Urinary bladder (tissue), 4 donors: ENCODE measurements around the gene WNT2B. TPM values are rescaled to one million over a fixed set of nuclear protein-coding genes. Genes with fewer than 3 reads are reported as not detected.

Experiments used
- DNase-seq: peaks from one replicate; pipeline ENCODE4 v3.0.0-alpha.2; 2015; ENCODE audit errors: extremely low spot score
- H3K27ac ChIP-seq: one replicate; pipeline ENCODE4 v1.5.1; 2013; ENCODE audit warnings: low read depth, mild to moderate bottlenecking, moderate library complexity
- H3K36me3 ChIP-seq: one replicate; pipeline ENCODE4 v1.6.1; 2013; ENCODE audit warnings: mild to moderate bottlenecking, moderate library complexity; ENCODE audit not compliant: insufficient read depth
- H3K4me1 ChIP-seq: one replicate; pipeline ENCODE4 v1.6.1; 2013; ENCODE audit warnings: mild to moderate bottlenecking, moderate library complexity; ENCODE audit not compliant: insufficient read depth
- H3K4me3 ChIP-seq: one replicate; pipeline ENCODE4 v1.5.1; 2013; ENCODE audit warnings: low read depth, low read length
- WGBS: extraction: QIAGEN DNeasy Blood & Tissue Kit; methylation state at CpG from one replicate; pipeline ENCODE4 v1.1.7; 2013; 5-methylcytosine and 5-hydroxymethylcytosine counted together
- polyA plus RNA-seq: library from polyadenylated mRNA; stranded (reverse); fragments of 200-250 nt; gene quantifications from one replicate; pipeline ENCODE4 v1.2.3, GENCODE V29; 2013
- total RNA-seq: library from RNA; depleted of rRNA; stranded (reverse); fragments of >200 nt; gene quantifications from one replicate; pipeline ENCODE4 v1.2.3, GENCODE V29; 2014
- donor health status: healthy with polysubstance abuse.
- donor health status: healthy.

Gene WNT2B
- total and polyA plus RNA-seq, 2 donors = 9.1 to 55.2 TPM

- H3K36me3 ChIP-seq = peaks cover 1% of the 10 kb centered on the region
- H3K27ac ChIP-seq = no peak overlapping the region
- no peak for DNase-seq
- H3K4me1 ChIP-seq = no peaks in the 10 kb centered on the region
- WGBS = 64% methylated on average over 3 of the region's 3 CpGs
- no peak overlapping the region for H3K4me3 ChIP-seq
Measured at GRCh38 chr1:112544751-112545150, 36.0 kb downstream of the WNT2B start.

DNA sequence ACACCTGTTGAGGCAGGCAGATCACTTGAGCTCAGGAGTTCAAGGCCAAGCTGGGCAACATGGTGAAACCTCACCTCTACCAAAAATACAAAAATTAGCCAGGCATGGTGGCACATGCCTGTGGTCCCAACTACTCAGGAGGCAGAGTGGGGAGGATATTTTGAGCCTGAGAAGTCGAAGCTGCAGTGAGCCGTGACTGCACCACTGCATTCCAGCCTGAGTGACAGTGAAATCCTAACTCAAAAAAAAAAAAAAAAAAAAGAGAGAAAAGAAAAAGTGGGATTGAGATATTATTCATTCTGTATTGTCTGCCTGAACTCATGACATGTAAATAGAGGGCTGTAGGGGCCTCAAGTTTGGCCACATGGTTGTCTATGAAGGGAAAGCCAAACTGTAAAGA, 37.3 kb downstream of the WNT2B start:
- WGBS = 92% methylated on average over 2 of the region's 2 CpGs
- Histone ChIP-seq H3K36me3 (peaks cover 1% of the 10 kb centered on the region), H3K27ac (no peak overlapping the region), H3K4me3 (no peak overlapping the region), H3K4me1 (no peaks in the 10 kb centered on the region)
- no peak for DNase-seq

- Histone ChIP-seq H3K27ac (no peak overlapping the region), H3K4me1 (no peaks in the 10 kb centered on the region), H3K4me3 (no peak overlapping the region), H3K36me3 (peaks cover 1% of the 10 kb centered on the region)
- 41% methylated on average over 3 of the region's 3 CpGs for WGBS
- DNase-seq = no peak
Measured at GRCh38 chr1:112548547-112548946, 39.8 kb downstream of the WNT2B start.

DNA sequence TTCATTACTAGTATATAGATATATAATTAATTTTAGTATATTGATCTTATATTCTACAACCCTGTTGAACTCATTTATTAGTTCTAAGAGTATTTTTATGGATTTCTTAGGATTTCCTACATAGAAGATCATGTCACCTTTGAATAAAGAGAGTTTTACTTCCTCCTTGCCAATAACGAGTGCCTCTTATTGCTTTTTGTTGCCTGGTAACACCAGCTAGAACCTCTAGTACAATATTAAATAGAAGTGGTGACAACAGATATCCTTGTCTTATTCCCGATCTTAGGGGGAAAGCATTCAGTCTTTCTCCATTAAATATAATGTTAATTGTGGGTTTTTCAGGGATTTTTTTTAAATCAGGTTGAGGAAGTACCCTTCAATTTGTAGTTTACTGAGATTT, 40.8 kb downstream of the WNT2B start:
- H3K27ac ChIP-seq = no peak overlapping the region
- no peak overlapping the region for H3K4me3 ChIP-seq
- no peaks in the 10 kb centered on the region for H3K4me1 ChIP-seq
- H3K36me3 ChIP-seq = peaks cover 1% of the 10 kb centered on the region
- 87% methylated on average over 2 of the region's 2 CpGs for WGBS
- DNase-seq = no peak

DNA sequence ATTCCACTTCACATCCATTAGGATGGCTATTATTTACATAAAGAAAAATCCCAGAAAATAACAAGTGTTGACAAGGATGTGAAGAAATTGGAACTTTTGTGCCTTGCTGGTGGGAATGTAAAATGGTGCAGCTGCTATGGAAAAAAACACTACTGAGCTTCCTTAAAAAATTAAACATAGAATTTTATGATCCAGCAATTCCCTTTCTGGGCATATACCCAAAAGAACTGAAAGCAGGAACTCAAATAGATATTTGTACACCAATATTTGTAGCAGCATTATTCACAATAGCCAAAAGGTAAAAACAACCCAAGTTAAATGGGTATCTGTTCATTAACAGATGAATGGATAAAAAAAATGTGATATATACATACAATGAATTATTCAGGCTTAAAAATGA, 45.6 kb downstream of the WNT2B start:
- H3K36me3 ChIP-seq = no peaks in the 10 kb centered on the region

DNA sequence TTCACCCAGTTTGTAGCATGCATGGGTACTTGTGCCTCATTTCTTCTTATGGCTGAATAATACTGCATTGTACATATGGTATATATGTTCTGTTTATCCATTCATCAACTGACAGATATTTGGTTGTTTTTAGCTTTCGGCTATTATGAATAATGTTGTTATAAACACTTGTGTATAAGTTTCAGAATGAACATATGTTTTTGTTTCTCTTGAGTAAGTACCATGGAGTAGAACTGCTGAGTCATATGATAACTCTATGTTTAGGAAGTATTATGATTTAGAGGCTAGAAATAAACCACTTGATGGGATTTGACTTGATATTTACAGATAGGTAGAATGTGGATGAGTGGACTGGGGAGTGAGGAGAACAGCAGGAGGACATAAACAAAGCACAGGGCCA, 48.6 kb downstream of the WNT2B start:
- DNase-seq = no peak
- no peaks in the 10 kb centered on the region for H3K36me3 ChIP-seq
- 76% methylated on average over 1 of the region's 1 CpG for WGBS

More for the DNA sequence above, 45.6 kb downstream of the WNT2B start:
- DNase-seq = no peak
- Histone ChIP-seq H3K4me1 (no peaks in the 10 kb centered on the region), H3K27ac (no peak overlapping the region), H3K4me3 (no peak overlapping the region)

DNA sequence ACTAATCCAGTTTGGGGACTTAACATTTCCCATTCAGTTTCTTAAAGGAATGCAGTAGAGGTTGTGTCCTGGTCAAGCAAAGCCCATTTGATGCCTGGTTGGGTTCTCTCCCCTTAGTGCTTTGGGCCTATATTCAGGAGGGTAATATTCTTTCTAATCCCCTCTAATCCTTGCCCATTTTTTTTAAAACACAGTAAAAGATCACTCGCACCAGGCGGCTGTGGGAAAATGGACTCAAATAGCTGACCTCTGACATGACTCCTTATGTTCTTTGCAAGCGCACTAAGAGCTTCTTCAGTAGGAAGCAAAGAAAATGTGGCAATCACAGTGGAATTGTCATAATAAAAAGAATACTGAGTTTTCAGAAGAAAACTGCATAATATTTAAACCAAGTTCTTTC, 49.9 kb downstream of the WNT2B start:
- Histone ChIP-seq H3K27ac (no peak overlapping the region), H3K4me1 (no peaks in the 10 kb centered on the region), H3K36me3 (no peaks in the 10 kb centered on the region), H3K4me3 (no peak overlapping the region)
- no peak for DNase-seq
- WGBS = 89% methylated on average over 3 of the region's 3 CpGs

More for the DNA sequence above, 48.6 kb downstream of the WNT2B start:
- Histone ChIP-seq H3K27ac (no peak overlapping the region), H3K4me1 (no peaks in the 10 kb centered on the region), H3K4me3 (no peak overlapping the region)

DNA sequence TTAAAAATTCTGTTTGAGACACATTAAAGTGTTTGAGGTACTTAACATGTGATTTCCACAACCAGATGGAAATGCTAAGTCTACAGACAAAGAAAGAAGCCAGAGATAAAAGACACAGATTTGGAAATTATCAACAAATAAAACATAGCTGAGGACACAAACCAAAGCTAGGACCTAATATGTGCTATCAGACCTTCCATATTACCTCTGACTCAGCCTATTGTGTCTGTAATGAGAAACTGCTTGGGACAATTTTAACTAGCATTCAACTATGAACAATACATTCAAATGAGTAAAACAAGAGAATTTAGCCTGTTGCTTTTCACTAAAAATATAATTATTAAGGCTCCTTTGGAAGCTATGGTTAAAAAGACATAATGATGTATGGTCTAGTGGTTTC, 54.6 kb downstream of the WNT2B start:
- no peaks in the 10 kb centered on the region for H3K36me3 ChIP-seq
- no peaks in the 10 kb centered on the region for H3K4me1 ChIP-seq
- H3K4me3 ChIP-seq = no peak overlapping the region
- DNase-seq = no peak
- H3K27ac ChIP-seq = no peak overlapping the region

DNA sequence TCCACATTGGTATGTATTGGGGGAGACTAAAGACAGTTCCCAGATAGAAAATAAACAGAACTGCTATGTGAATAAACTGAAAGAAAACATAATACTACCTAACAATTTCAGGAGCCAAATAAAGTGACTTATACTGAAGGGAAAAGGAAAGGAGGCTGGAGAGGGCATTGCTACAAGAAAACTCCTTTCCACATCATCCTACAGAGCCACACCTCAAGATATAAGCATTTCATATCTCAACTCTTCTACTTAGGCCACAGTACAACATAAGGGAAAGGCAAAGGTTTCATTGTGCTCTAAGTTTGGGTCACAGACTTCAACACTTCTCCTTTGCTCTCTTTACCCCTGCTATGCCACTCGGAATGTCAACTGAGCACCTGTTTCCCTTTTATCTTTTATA, 55.3 kb downstream of the WNT2B start:
- Histone ChIP-seq H3K4me1 (no peaks in the 10 kb centered on the region), H3K4me3 (no peak overlapping the region), H3K27ac (no peak overlapping the region), H3K36me3 (no peaks in the 10 kb centered on the region)
- WGBS = 98% methylated on average over 1 of the region's 1 CpG
- no peak for DNase-seq

DNA sequence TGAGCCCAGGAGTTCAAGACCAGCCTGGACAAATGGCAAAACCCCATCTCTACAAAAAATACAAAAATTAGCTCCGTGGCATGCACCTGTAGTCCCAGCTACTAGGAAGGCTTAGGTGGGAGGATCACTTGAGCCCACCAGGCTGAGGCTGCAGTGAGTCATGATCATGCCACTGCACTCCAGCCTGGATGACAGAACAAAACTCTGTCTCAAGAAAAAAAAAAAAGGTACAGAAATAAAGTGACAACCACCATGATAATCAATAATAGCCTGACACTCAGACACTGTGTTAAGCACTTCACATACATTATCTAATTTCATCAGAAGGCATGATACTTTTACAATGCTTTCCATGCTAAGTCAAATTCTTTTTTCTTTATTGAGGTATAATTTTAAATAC, 57.0 kb downstream of the WNT2B start:
- H3K4me1 ChIP-seq = no peaks in the 10 kb centered on the region
- H3K4me3 ChIP-seq = no peak overlapping the region
- H3K27ac ChIP-seq = no peak overlapping the region
- DNase-seq = no peak
- 96% methylated on average over 1 of the region's 1 CpG for WGBS
- no peaks in the 10 kb centered on the region for H3K36me3 ChIP-seq

GRCh38 chr1:112575154-112575804, 66.5 kb downstream of the WNT2B start:
- H3K27ac ChIP-seq = no peak overlapping the region
- WGBS = 88% methylated on average over 8 of the region's 8 CpGs
- DNase-seq = no peak
- H3K4me1 ChIP-seq = no peaks in the 10 kb centered on the region
- peaks cover 1% of the 10 kb centered on the region for H3K36me3 ChIP-seq
- no peak overlapping the region for H3K4me3 ChIP-seq

GRCh38 chr1:112576240-112576639, 67.5 kb downstream of the WNT2B start:
- peaks cover 4% of the 10 kb centered on the region for H3K36me3 ChIP-seq
- no peak overlapping the region for H3K27ac ChIP-seq

More at GRCh38 chr1:112576240-112576639, 67.5 kb downstream of the WNT2B start:
- no peak overlapping the region for H3K4me3 ChIP-seq
- WGBS = 95% methylated on average over 3 of the region's 3 CpGs
- no peak for DNase-seq
- no peaks in the 10 kb centered on the region for H3K4me1 ChIP-seq
